ENCODE results near the gene GPLD1.

The GPLD1 gene

DNA sequence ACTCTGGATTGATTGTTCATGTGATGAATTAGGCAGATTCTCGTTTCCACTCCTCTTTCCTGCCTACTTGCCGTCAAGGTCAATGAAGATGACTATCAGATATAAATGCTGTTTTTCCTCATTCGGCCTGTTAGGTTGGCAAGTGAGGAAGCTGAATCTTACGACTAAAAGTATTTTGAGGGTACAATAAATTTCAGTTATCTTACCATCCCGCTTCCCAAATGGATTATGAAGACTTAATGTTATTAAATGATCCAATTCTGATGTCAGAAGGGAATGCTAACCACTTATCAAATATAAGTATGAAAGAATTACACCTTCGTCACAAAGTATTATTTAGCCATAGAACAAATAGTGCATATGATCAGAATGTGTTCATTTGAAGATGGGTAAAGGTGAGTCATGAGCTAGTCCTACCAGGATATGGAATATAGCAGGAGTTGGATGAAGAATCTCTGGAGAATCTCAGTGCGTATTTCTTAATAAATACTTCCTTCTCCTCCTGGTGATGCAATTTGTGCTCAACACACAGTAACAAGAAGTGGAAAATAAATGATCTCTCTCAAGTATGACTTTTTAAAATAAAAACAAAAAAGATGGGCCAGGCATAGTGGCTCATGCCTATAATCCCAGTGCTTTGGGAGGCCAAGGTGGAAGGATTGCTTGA lies 4.6 kb downstream of the GPLD1 start:
- POLR2A ChIA-PET: no interaction called here
- CTCF ChIA-PET: no interaction called here
- DNase-seq (ENCODE audit: extremely low spot score): no peak

DNA sequence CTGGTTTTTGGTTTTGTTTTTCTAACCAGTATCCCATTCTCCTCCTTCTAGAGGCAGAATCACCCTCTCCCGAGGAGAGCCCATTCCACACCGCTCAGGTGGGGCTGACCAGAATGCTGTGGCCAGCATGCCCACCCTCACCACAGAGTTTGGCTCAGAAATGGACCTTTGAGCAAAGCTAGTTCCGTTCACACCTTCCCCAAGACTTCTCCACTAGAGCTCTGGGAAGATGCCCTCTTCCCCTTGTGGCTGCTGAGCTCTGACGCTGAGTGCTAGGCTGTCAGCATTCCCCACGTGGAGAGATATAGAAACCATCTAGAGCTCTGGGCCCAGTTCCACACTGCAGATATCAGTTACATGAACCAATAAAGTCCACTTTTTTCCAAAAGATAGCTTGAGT lies 7.9 kb downstream of the GPLD1 start:
- ChIA-PET CTCF (no interaction called here), POLR2A (no interaction called here)
- TF ChIP-seq ARNT (IDR thresholded peaks at IDR 0.05) (no peak), SUZ12 (IDR thresholded peaks at IDR 0.05) (no peak), SP1 (IDR thresholded peaks at IDR 0.05) (no peak), FOXK2 (IDR thresholded peaks at IDR 0.05) (no peak), BHLHE40 (IDR thresholded peaks at IDR 0.05; ENCODE audit: borderline replicate concordance) (no peak), FOXA1 (IDR thresholded peaks at IDR 0.05) (no peak), TARDBP (IDR thresholded peaks at IDR 0.05) (no peak), ELF4 (IDR thresholded peaks at IDR 0.05) (no peak), HDGF (IDR thresholded peaks at IDR 0.05; ENCODE audit: borderline replicate concordance) (no peak), FOXM1 (IDR thresholded peaks at IDR 0.05; ENCODE audit: borderline replicate concordance) (no peak), NFRKB (IDR thresholded peaks at IDR 0.05) (no peak), LEF1 (IDR thresholded peaks at IDR 0.05; ENCODE audit: borderline replicate concordance) (no peak), CTBP1 (IDR thresholded peaks at IDR 0.05; ENCODE audit: borderline replicate concordance) (no peak)
- TF ChIP-seq, protein P1, sequence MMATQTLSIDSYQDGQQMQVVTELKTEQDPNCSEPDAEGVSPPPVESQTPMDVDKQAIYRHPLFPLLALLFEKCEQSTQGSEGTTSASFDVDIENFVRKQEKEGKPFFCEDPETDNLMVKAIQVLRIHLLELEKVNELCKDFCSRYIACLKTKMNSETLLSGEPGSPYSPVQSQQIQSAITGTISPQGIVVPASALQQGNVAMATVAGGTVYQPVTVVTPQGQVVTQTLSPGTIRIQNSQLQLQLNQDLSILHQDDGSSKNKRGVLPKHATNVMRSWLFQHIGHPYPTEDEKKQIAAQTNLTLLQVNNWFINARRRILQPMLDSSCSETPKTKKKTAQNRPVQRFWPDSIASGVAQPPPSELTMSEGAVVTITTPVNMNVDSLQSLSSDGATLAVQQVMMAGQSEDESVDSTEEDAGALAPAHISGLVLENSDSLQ (IDR thresholded peaks at IDR 0.05): no peak
- DNase-seq (ENCODE audit: extremely low spot score): no peak

More for the DNA sequence above, 4.6 kb downstream of the GPLD1 start:
- TF ChIP-seq FOXK2 (IDR thresholded peaks at IDR 0.05): no peak
- no peak for TF ChIP-seq FOXA1 (IDR thresholded peaks at IDR 0.05)
- TF ChIP-seq FOXM1 (IDR thresholded peaks at IDR 0.05; ENCODE audit: borderline replicate concordance): no peak
- TF ChIP-seq ARNT (IDR thresholded peaks at IDR 0.05): no peak
- TF ChIP-seq ZNF384 (IDR thresholded peaks at IDR 0.05): no peak
- TF ChIP-seq SP1 (IDR thresholded peaks at IDR 0.05): no peak
- no peak for TF ChIP-seq BHLHE40 (IDR thresholded peaks at IDR 0.05; ENCODE audit: borderline replicate concordance)
- no peak for TF ChIP-seq NFRKB (IDR thresholded peaks at IDR 0.05)
- no peak for TF ChIP-seq L3MBTL2 (conservative IDR thresholded peaks at IDR 0.05)

DNA sequence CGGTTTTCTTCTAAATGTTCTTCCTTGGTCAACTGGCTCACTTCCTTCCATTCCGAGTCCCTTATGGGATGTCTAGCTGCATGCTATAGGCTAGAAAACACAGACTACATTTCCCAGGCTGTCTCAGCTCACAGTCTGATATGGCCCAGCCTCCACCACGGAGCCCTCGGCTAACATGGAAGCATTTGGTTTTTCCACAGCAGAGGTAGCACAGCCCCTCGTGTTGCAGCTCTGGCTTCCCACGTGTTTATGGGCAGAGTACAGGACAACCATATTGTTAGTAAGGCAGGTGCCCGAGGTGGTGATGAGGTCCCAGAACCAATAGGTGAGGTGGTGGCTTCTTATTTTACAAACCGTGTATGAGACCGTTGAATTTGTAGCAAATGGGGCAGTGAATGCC lies 8.7 kb downstream of the GPLD1 start:
- no peak for DNase-seq (ENCODE audit: extremely low spot score)
- ChIA-PET CTCF (no interaction called here), POLR2A (no interaction called here)
- TF ChIP-seq, protein P1 (IDR thresholded peaks at IDR 0.05): no peak
- TF ChIP-seq FOXA1 (IDR thresholded peaks at IDR 0.05): no peak
- TF ChIP-seq FOXK2 (IDR thresholded peaks at IDR 0.05): no peak
- TF ChIP-seq HDGF (IDR thresholded peaks at IDR 0.05; ENCODE audit: borderline replicate concordance): no peak
- TF ChIP-seq ZNF384 (IDR thresholded peaks at IDR 0.05): no peak
- no peak for TF ChIP-seq NFRKB (IDR thresholded peaks at IDR 0.05)
- TF ChIP-seq BHLHE40 (IDR thresholded peaks at IDR 0.05; ENCODE audit: borderline replicate concordance): no peak
- TF ChIP-seq FOXM1 (IDR thresholded peaks at IDR 0.05; ENCODE audit: borderline replicate concordance): no peak
- TF ChIP-seq SP1 (IDR thresholded peaks at IDR 0.05): no peak
- no peak for TF ChIP-seq ARNT (IDR thresholded peaks at IDR 0.05)
- TF ChIP-seq ELF4 (IDR thresholded peaks at IDR 0.05): no peak

DNA sequence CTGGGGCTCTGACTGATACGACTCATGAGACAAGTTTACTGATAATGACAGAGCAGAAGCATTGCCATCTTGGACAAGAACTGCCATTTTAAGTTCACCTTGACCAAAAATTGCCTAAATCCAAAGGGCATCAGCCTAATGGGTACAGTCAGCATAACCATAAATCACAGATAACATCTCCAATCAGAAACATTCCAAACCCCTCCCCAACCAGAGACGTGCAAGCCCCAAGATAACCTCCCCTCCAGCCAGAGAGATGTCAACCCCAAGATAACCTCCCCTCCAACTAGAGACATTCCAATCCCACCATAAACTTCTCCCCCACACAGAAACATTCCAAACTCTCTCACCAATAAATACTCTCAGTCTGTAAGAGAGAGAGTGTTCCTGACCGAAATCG lies 10.5 kb downstream of the GPLD1 start:
- TF ChIP-seq, protein P1 (IDR thresholded peaks at IDR 0.05): 0 out of 2 replicates have a peak, but pooled peaks have one; percentile 43
- TF ChIP-seq TARDBP (IDR thresholded peaks at IDR 0.05) (no peak), FOXM1 (IDR thresholded peaks at IDR 0.05; ENCODE audit: borderline replicate concordance) (no peak), NFRKB (IDR thresholded peaks at IDR 0.05) (no peak), L3MBTL2 (conservative IDR thresholded peaks at IDR 0.05) (no peak)
- ChIA-PET POLR2A (no interaction called here), CTCF (interaction anchor here (1.2 kb wide), 1 partner anchor 15 kb away, joined by 3 read pairs; no protein-coding TSS in a partner anchor)
- DNase-seq (ENCODE audit: extremely low spot score): no peak

DNA sequence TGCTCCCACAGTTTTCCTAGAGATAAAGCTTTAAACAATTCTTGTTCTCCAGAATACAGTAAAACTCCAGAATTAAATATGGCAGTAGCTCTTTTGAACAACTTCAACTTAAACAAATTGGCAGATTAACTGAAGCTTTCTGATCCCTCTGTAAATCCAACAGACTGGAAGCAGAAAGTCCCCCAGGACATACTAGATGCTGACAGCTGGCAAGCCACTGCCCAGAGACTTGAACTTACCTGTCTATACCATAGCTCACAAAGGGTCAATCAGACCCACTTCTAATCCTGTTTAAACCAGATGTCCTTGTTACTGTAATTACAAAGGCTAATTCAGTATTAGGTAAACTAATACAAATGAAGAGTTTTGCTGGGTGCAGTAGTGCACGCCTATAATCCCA lies 12.3 kb downstream of the GPLD1 start:
- TF ChIP-seq, protein P1 (IDR thresholded peaks at IDR 0.05): no peak
- TF ChIP-seq FOXK2 (IDR thresholded peaks at IDR 0.05) (no peak), LEF1 (IDR thresholded peaks at IDR 0.05; ENCODE audit: borderline replicate concordance) (no peak), ZNF384 (IDR thresholded peaks at IDR 0.05) (no peak), CTBP1 (IDR thresholded peaks at IDR 0.05; ENCODE audit: borderline replicate concordance) (no peak), ARNT (IDR thresholded peaks at IDR 0.05) (no peak), L3MBTL2 (conservative IDR thresholded peaks at IDR 0.05) (no peak), BHLHE40 (IDR thresholded peaks at IDR 0.05; ENCODE audit: borderline replicate concordance) (no peak), ELF4 (IDR thresholded peaks at IDR 0.05) (no peak), TARDBP (IDR thresholded peaks at IDR 0.05) (no peak), FOXA1 (IDR thresholded peaks at IDR 0.05) (no peak), NFRKB (IDR thresholded peaks at IDR 0.05) (no peak), SUZ12 (IDR thresholded peaks at IDR 0.05) (no peak), FOXM1 (IDR thresholded peaks at IDR 0.05; ENCODE audit: borderline replicate concordance) (no peak), HDGF (IDR thresholded peaks at IDR 0.05; ENCODE audit: borderline replicate concordance) (no peak), SP1 (IDR thresholded peaks at IDR 0.05) (no peak)
- CTCF ChIA-PET: no interaction called here
- no peak for DNase-seq (ENCODE audit: extremely low spot score)
- POLR2A ChIA-PET: no interaction called here

DNA sequence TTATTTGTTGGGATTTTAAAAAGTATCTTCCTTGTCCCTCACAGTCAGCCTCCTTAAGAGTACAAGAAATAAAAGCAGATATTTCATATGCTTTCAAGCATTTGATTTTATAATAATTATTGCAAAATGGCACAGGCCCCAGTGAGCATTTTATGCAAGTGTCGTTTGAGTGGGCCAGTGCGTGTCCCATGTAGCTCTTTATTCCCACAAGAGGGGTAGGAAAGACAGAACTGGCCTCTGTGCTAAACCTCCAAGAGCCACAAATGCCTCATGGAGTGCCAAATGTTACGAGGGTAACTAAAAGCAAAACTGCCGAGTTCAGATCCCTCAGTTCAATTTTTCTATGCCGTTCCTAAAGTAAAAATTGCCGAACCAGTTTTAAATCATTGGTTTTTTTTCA lies 12.7 kb downstream of the GPLD1 start:
- ChIA-PET POLR2A (no interaction called here), CTCF (no interaction called here)
- no peak for DNase-seq (ENCODE audit: extremely low spot score)
- TF ChIP-seq CTBP1 (IDR thresholded peaks at IDR 0.05; ENCODE audit: borderline replicate concordance) (no peak), HDGF (IDR thresholded peaks at IDR 0.05; ENCODE audit: borderline replicate concordance) (no peak), NFRKB (IDR thresholded peaks at IDR 0.05) (no peak), SP1 (IDR thresholded peaks at IDR 0.05) (no peak), SUZ12 (IDR thresholded peaks at IDR 0.05) (no peak)
- TF ChIP-seq, protein P1 (IDR thresholded peaks at IDR 0.05): no peak
